HT-29 (cell line): ENCODE data around the gene TBC1D25. TPM values are rescaled to one million over a fixed set of nuclear protein-coding genes. Genes with fewer than 3 reads are reported as not detected.

Experiments used
- DNase-seq: peaks from one replicate; pipeline ENCODE4 v3.0.0-alpha.2; 2015; ENCODE audit warnings: low spot score
- total RNA-seq: library from RNA; depleted of rRNA; stranded (reverse); fragments of >200 nt; shearing (Covaris generic); gene quantifications from 2 replicates; pipeline ENCODE4 v1.2.3, GENCODE V29; 2014; rRNA removed

TBC1D25 gene, protein sequence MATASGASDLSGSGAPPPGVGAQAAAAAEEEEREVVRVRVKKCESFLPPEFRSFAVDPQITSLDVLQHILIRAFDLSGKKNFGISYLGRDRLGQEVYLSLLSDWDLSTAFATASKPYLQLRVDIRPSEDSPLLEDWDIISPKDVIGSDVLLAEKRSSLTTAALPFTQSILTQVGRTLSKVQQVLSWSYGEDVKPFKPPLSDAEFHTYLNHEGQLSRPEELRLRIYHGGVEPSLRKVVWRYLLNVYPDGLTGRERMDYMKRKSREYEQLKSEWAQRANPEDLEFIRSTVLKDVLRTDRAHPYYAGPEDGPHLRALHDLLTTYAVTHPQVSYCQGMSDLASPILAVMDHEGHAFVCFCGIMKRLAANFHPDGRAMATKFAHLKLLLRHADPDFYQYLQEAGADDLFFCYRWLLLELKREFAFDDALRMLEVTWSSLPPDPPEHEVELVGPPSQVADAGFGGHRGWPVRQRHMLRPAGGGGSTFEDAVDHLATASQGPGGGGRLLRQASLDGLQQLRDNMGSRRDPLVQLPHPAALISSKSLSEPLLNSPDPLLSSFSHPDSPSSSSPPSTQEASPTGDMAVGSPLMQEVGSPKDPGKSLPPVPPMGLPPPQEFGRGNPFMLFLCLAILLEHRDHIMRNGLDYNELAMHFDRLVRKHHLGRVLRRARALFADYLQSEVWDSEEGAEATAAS
- total RNA-seq: 5.6 and 10.5 TPM in 2 replicates

DNA sequence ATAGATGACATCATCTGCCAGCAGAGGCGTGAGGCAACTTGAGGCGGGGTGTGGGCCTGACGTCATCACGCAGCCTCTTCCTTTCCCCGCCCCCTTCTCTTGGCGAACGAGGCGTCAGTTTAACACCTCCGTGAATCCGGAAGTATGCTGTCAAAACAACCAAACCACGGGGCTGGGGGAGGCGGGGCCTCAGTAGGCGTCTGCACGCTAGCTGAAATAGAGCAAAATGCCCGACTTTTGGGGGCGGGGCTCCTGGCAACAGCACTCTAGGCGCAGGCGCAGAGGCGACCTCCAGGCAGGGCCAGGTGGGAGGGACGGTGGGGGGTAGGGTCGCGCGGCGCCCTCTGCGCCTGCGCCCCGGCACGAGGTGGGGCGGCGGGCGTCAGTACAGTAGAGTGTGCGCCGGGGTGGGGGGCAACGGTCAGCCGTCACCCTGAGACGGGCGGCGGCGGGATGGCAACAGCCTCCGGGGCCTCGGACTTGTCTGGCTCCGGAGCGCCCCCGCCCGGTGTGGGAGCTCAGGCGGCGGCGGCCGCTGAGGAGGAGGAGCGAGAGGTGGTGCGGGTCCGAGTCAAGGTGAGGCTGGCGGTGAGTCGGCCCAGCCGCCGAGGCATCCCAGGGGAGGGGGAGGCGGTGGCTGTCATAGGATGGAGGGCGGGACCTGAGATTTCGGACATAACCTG, at the start of gene TBC1D25:
Gene TBC1D25 (plus strand): TSS at position 370 of the 683 bp plus-strand sequence. CDS start 84 bp downstream, at position 454.
- DNase-seq: peak; percentile 96

DNA sequence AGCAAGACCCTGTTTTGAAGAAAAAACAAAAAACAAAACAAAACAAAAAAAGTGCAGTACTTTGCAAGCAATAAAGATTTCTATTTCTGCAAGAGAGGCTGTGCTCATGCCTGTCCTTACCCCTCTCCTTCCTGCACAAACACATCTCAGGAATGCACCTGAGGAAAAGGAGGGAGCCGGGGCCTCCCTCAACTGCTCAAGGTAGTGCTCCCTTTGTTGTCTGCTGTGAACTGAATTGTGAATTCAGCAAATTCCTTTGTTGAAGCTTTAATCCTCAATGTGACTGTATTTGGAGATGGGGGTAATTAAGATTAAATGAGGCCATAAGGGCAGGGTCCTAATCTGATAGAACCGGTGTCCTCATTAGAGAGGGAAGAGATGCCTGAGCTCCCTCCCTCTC, 49.6 kb upstream of the TBC1D25 start:
- DNase-seq: no peak

DNA sequence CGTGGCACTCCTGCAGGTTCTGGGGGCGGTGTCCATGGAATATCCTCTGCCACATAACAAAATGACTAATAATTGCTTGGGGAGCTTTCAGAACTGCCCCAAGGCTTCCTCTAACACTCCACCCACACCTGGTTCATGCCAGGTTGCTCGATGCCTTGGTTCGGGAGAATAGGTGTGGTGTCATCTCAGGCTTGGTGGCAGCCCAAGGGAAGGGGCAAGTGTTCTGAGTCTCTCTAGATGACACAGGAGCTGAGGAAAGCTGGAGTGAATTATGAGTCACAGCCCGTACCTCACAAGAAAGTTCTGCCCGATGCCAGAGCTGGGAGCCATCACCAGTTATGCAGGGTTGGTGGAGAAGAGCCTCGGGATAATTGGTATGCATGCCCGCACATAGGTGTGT, 48.9 kb upstream of the TBC1D25 start:
- no peak for DNase-seq

DNA sequence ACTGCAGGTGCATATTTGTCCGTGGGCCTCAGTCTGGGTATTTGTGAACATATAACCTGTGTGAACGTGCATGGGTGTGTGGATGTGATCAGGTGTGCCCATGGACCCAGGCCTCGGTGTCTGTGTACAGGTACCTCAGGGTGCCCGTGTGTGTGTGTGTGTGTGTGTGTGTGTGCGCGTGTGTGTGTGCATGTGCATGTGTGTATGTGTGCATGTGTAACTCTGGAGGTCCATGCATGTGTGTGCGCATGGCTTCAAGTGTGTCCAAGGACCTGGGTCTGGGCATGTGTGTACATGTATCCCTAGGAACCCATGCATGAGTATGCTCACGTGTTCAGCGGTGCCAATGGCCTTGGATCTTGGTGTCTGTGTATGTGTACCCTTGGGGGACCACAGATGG, 47.7 kb upstream of the TBC1D25 start:
- no peak for DNase-seq

DNA sequence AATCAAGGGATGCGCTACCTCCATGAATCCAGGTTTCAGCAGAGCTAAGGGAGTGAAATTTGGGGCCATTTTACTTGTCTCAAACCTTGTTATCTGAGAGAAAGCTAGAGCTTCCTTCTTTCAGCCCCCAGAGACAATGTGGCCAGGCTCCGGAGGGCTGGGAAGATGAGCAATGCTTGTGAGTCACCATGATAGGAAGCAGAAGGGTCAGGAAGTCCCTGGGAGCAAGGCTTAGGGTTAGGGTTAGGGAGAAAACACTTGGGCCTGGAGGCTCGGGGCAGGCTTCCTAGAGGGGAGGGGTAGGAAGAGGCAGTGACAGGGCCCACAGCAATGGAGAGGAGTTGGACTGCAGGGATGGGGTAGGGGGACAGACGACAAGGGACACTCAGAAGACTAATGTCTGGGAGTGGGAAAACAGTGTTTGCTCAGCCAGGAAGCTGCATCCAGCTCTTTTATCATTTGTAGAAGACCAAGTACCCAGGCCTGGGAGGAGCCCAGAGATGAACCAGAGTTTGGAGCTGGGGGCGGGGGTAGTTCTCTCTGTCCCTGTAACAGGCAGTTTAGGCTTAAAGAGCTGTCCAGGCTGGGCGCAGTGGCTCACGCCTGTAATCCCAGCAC, 47.1 kb upstream of the TBC1D25 start:
- no peak for DNase-seq

DNA sequence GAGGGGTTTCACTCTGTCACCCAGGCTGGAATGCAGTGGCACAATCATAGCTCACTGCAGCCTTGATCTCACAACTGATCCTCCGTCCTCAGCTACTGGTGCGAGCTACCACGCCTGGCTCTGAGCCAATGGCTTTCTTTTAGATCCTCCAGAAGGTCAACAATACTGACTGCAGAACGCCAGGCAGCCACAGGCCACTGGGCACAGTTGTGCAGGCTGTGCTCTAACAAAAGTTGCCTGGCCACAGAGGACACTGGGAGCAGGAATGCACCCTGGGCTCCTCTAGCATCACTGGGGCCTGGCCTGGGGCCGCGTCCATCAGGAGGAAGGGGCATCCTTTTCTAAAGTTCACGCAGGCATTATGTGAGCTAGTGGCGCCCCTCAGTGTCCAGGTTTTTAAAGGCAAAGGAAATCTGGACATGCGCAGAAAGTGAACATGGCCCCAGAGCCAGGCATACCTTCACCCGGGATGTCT, 45.6 kb upstream of the TBC1D25 start:
- DNase-seq: peak; percentile 52

DNA sequence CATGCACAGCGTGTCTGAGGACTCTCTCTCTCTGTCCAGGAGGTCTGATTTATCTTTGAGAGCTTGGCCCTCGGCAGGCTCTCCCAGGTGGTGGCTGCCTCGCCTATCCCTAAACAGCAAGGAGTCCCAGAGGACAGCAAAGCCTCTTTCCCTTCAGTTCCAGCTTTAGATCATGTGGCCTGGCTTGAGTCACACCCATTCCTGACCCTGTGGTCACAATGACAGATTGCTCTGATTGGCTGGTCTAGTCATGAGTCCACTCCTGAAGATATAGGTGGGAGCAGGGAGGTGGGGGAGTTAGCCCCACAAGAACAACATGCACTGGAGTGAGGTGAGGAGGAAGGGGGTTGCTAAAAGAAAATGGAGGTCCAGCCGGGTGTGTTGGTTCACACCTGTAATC, 42.9 kb upstream of the TBC1D25 start:
- DNase-seq: no peak

DNA sequence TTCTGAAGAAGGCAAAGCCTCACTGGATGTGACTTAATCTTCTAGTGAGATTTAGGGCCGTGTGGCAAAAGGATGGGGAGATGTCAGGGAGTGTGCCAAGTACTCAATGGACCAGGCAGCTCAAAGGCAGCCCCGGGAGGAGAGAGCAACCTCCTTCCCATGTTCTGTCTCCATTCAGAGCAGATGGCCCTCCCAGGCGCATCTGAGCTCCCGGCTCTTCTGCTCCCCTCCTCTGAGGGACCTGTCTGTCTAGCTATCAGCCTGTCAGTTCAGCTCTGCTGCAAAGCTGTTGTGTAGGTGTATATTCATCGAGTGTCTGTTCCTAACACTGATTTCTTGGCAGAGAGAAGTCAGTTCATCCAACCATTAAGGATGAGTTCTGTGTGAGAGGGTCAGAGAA, 41.6 kb upstream of the TBC1D25 start:
- DNase-seq: no peak

DNA sequence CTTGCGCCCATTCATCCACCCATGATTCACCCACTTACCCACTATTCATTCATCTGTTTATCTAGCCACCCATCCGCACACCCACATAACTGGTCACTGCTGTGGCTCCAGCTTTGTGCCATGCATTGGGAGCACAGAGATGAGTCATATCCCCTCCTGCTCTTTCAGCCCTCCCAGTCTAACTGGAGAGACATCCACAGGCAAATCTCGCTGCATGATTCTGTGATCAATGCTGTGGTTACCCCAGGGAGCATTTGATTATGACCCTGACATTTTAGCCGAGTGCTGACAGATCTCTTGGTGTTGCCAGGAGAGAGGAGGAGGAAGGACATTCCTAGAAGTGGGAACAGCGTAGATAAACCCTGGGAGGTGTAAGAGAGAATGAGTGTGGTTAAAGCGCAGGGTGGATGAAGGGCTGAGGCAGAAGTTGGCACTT, 41.1 kb upstream of the TBC1D25 start:
- no peak for DNase-seq

DNA sequence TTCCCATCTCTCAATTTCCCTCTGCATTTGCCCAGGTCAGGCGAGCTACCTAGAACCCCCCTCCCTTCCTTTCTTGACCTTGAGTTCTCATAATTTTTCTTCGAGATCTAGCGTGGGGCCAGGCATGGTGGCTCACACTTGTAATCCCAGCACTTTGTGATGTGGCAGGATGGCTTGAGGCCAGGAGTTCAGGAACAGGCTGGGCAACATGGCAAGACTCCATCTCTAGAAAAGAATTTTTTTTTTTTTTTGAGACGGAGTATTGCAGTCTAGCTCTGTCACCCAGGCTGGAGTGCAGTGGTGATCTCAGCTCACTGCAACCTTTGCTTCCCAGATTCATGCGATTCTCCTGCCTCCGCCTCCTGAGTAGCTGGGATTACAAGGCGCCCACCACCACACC, 35.3 kb upstream of the TBC1D25 start:
- no peak for DNase-seq

DNA sequence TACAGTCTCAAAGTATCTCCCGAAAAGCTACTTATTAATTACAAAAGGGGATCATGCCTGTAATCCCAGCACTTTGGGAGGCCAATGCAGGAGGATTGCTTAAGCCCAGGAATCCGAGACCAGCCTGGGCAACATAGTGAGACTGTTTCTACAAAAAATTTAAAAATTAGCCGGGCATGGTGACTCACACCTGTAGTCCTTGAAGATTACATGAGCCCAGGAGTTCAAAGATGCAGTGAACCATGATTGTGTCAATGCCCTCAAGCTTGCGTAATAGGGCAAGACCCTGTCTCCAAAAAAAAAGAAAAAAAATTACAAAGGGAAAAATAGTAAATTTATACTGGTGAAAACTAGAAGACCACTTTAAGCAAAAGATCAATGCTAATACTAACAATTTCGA, 34.0 kb upstream of the TBC1D25 start:
- no peak for DNase-seq

DNA sequence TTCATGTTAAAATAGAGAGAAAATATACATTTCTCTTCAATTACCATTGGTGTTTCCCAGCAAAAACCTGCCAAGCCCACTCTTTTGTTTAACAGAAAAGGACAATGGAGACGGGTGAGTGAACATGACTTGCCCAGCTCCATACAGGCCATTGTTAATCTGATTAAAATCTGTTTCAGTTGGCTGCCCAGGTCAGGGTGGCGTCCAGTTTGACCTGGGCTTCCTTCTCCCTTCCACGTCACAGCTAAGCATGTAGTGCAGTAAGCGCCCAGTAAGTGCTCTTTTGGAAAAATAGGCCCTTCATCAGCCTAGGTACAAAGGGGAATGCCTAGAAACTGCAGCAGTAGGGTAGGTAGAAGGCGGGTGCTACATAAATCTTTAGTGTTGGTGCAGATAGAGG, 32.3 kb upstream of the TBC1D25 start:
- DNase-seq: no peak

DNA sequence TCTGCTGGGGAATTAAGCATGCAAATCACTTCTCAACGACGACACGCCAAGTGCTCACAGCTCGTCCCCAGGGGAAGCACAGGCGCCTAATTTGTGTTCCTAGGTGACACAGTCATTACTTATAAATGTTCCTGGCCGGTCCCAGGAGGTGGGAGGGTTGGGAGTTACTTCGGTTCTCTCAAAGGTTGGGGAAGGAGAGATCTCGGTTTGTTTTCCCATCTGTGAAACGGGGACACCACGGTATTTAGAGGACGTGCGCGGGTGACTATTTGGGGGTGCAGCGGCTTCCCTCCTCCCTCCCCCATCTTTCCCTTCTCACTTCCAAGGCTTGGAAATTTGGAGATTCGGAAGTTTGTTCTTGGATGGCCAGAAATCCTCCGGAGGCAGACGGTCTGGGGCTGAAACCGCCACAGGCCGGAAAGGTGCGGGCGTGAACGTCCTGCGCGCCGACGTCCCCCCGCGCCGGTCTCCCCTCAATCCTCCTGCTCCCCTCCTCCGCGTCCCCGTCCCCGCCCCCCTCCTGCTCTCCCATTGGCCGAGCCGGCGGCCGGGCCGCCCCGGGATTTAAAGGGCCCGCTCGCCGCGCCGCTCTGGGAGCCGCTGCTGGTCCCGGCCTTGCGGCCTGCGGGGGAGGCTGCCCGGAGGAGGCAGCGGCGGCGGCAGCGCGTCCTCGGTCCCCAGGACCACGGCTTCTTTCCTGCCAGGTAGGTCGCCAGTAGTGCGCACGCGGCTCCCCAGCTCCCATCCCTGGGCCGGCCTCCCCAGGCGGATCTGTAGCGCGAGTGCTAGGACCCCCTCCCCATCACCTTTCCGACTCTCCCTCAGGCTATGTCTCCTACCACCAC, 30.9 kb upstream of the TBC1D25 start, which contains the start of gene PORCN:
Gene PORCN (plus strand): TSS at position 593 of the 845 bp plus-strand sequence. CDS start 829 bp downstream, outside the sequence.
- peak; percentile 76 for DNase-seq

DNA sequence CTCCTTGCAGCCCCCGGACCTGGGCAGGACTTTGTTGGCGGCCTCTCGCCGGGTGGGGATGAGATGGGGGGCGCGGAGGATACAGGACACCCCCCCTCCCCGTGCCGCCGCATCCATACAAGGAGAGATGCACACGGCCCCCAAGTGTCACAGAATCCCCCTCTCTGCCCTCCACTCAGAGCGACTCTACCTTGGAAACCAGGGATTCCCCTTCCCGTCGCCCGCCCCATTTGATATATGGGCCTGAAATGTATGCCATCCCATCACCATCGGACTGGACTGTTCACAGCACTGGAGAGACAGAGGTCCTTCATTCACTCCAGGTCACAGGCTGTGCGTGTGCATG, 30.3 kb upstream of the TBC1D25 start:
- DNase-seq: no peak

DNA sequence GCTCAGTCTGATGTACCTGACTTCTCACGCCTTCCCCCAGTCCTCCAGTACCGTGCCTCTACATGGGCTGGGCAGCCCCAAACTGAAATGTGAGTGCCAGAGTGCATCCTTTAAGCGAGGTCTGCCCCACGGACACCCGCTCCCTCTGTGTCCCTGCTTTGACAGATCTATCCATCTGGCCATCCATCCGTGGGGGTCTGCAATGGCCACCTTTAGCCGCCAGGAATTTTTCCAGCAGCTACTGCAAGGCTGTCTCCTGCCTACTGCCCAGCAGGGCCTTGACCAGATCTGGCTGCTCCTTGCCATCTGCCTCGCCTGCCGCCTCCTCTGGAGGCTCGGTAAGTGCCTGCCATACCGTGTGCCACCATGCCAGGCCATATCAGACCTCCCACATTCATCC, 29.9 kb upstream of the TBC1D25 start:
- DNase-seq: no peak

DNA sequence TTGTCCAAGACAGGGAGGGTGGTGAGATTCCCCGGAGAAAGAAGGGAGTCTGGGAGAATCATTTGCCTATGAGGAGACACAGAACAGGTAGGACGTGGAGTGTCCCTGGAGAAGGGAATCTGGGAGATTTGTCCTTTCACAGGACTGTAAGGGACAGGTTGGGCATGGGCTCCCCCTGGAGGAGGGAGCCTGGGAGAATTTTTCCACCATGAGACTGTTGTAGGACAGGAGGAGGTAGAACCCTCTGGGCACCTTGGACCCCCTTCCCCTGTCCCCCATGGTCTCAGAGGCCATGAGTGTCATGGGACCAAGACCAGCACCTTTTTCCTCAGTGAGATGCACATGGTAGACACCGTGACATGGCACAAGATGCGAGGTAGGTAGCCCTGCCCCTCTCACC, 28.0 kb upstream of the TBC1D25 start:
- peak; percentile 69 for DNase-seq

DNA sequence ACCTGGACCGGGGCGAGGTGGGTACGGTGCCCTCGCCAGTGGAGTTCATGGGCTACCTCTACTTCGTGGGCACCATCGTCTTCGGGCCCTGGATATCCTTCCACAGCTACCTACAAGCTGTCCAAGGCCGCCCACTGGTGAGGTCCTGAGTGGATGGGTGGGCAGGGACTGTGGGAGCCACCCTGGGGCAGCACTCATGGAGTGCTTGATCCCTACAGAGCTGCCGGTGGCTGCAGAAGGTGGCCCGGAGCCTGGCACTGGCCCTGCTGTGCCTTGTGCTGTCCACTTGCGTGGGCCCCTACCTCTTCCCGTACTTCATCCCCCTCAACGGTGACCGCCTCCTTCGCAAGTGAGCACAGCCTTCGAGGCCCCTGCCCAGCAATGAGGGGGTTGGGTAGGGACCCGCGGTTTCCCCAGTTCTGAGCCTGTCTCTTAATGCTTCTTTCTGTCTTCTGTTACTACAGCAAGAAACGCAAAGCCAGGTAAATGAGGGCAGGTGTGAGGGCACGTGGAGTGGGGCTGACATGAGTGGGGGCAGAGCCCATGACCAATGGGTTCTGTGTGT, 27.1 kb upstream of the TBC1D25 start:
- DNase-seq: no peak

DNA sequence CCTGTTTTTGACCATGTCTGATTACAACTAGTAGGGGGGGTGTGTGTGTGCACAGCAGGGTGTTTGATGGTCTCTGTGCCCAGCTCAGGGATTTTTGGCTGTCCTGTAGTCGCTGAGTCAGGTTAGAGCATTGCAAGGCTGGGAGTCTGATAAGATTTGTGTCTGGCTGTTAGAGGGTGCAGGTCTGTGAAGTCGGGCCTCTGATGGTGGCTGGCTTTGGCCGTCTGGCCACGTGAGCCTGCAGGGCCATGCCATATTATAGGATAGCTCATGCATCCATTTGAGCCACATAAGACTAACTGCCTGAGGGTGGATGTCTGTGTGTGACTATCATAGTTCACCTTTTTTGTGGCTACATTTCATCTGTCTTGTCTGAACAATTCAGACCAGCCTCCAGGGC, 25.8 kb upstream of the TBC1D25 start:
- no peak for DNase-seq

DNA sequence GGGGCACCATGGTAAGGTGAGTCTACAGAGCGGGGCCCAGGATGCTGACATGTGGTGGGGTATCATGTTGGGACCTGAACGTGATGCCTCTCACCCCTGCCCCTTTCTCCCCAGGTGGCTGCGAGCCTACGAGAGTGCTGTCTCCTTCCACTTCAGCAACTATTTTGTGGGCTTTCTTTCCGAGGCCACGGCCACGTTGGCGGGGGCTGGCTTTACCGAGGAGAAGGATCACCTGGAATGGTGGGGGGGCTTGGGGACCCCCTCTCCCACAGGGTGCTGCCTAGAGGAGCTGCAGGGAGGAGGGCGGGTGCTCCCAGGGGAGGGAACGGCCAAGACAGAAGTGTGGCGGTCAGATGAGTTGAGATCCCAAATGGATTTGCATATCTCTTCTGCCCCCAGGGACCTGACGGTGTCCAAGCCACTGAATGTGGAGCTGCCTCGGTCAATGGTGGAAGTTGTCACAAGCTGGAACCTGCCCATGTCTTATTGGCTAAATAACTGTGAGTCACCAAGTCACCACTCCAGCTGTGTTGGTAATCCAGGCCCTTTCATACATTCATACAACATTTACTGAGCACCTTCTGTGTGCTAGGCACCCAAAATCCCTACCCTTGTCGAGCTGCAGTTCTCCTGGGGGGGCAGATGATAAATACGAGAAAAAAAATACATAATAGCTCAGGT, 25.2 kb upstream of the TBC1D25 start:
- no peak for DNase-seq

DNA sequence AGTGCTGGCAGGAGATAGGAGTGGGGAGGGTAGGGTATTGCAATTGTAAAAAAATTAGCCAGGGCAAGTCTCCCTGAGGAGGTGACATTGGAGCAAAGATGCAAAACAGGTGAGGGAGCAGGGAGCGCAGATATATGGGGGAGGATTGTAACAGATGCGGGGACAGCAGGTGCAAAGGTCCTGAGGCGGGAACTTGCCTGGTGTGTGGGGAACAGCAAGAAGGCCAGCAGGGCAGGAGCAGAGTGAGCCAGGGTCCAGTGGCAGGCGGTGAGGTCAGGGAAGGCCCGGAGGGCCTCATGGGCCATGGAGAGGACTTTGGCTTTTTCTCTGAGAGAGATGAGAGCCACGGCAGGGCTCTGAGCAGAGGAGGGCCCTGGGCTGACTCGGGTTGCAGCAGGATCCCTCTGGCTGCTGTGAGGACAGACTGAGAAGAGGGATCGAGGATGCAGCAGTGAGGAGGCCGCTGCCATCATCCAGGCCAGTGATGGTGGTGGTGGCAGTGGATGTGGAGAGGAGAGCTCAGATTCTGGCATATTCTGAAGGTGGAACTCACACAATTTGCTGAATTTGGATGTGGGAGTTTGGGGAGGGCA, 24.6 kb upstream of the TBC1D25 start:
- no peak for DNase-seq
